H1 (cell line): ENCODE measurements around the gene PLGRKT.

Source experiments
- BCL11A ChIP-seq, 2 experiments: IDR thresholded peaks; one replicate each; pipeline ENCODE4 v1.6.1; 2011; ENCODE audit warnings: low read depth in 2 of 2, low read length in 2 of 2, mild to moderate bottlenecking in 2 of 2
- KDM1A ChIP-seq: fragments of 200-600, 300-600 bp; sonication (generic); IDR thresholded peaks from 2 replicates; pipeline ENCODE4 v1.7.1; 2016; ENCODE audit warnings: mild to moderate bottlenecking, low read length, borderline replicate concordance
- POLR2A ChIP-seq, 2 experiments: IDR thresholded peaks; 1 replicate in 1 of 2; 2 replicates in 1 of 2; pipeline ENCODE4 v1.6.1; 2011; ENCODE audit warnings: low read depth in 2 of 2, low read length in 2 of 2, mild to moderate bottlenecking in 2 of 2; ENCODE audit errors: control extremely low read depth in 1 of 2
- TBP ChIP-seq: IDR thresholded peaks from 2 replicates; pipeline ENCODE4 v1.6.1; 2011; ENCODE audit warnings: low read depth, low read length, improper control_type of control experiment
- TF ChIP-seq, protein P1 (sequence below), 3 experiments: IDR thresholded peaks; 1 replicate in 2 of 3; 2 replicates in 1 of 3; pipeline versions ENCODE4 v1.5.1 to v1.6.1; 2011; ENCODE audit warnings: low read length in 3 of 3, mild to moderate bottlenecking in 3 of 3, inconsistent platforms in 2 of 3, low read depth in 1 of 3, moderate library complexity in 1 of 3; ENCODE audit not compliant: insufficient read depth in 1 of 3; ENCODE audit errors: control extremely low read depth in 1 of 3

DNA sequence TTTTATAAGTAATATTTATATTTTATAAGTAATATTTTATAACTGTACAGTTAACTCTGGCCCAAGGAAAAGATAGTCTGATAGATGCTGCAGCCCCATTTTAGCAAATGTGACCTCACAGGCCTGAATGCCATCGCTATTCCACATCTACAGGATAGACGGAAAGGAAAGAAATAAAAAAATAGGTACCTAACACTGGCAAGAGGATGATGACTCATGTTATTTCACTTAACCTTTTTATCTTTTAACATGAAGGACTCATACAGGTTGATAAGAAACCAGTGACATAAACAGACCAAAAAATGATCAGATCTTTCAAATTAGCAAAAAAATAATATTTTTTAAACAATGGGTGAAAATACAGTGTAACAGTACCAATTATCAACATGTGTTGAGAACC, 15.3 kb upstream of the PLGRKT start:
- no peak for TF ChIP-seq KDM1A
- TF ChIP-seq BCL11A (IDR thresholded peaks at IDR 0.05; ENCODE audit: low read depth in 2 of 2, low read length in 2 of 2): no peak
- TF ChIP-seq TBP: no peak
- TF ChIP-seq, protein P1, sequence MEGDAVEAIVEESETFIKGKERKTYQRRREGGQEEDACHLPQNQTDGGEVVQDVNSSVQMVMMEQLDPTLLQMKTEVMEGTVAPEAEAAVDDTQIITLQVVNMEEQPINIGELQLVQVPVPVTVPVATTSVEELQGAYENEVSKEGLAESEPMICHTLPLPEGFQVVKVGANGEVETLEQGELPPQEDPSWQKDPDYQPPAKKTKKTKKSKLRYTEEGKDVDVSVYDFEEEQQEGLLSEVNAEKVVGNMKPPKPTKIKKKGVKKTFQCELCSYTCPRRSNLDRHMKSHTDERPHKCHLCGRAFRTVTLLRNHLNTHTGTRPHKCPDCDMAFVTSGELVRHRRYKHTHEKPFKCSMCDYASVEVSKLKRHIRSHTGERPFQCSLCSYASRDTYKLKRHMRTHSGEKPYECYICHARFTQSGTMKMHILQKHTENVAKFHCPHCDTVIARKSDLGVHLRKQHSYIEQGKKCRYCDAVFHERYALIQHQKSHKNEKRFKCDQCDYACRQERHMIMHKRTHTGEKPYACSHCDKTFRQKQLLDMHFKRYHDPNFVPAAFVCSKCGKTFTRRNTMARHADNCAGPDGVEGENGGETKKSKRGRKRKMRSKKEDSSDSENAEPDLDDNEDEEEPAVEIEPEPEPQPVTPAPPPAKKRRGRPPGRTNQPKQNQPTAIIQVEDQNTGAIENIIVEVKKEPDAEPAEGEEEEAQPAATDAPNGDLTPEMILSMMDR (IDR thresholded peaks at IDR 0.05; ENCODE audit: control extremely low read depth in 1 of 3, insufficient read depth in 1 of 3, low read depth in 1 of 3, low read length in 3 of 3): no peak
- TF ChIP-seq POLR2A (IDR thresholded peaks at IDR 0.05; ENCODE audit: control extremely low read depth in 1 of 2, low read depth in 2 of 2, low read length in 2 of 2): no peak
